SK-N-SH (cell line): ENCODE results near the gene GOLGA8Q. TPM values are rescaled to one million over a fixed set of nuclear protein-coding genes. Genes with fewer than 3 reads are reported as not detected.
A peak's percentile ranks its signal among the peaks of the same experiment; 100 is the strongest.
"Not testable (repeated sequence)": the region's sequence is repeated elsewhere in the genome, so short reads cannot be mapped to it uniquely, and the experiment has no call there.

Experiments used
- CTCF ChIA-PET: fragments of 300-600, 350-600 bp; formaldehyde crosslinking; extraction: SDS; loops from one replicate; lab custom pipeline; 2021; lab: Yijun Ruan, JAX
- POLR2A ChIA-PET: fragments of 350-600 bp; sonication (Branson Sonifier 250); formaldehyde crosslinking; extraction: SDS; loops from one replicate; lab custom pipeline; 2020; ENCODE audit warnings: antibody characterized with exemption, inconsistent platforms; lab: Yijun Ruan, JAX
- DNase-seq: peaks from one replicate; pipeline ENCODE4 v3.0.0; 2012
- H2AFZ ChIP-seq: fragments of 200-600 bp; sonication (generic); 2 replicates; pipeline ENCODE4 v1.8.1; 2016; ENCODE audit warnings: antibody characterized with exemption, mild to moderate bottlenecking, low read depth
- H3F3A ChIP-seq: fragments of 200-600 bp; sonication (generic); replicated peaks from 2 replicates; pipeline ENCODE3; 2016; ENCODE audit warnings: antibody characterized with exemption, mild to moderate bottlenecking; ENCODE audit not compliant: insufficient read depth
- H3K27ac ChIP-seq, 2 experiments: fragments of 200-500 bp in 1 of 2; fragments of 200-600 bp in 1 of 2; sonication (Bioruptor generic) in 1 of 2; sonication (generic), shearing (Covaris generic) in 1 of 2; 2 replicates each; pipeline versions ENCODE4 v1.5.1 to v1.6.1; 2014 to 2016; ENCODE audit warnings: low read depth in 2 of 2, inconsistent platforms in 1 of 2, low read length in 1 of 2, mild to moderate bottlenecking in 1 of 2, mixed read lengths in 1 of 2
- H3K27me3 ChIP-seq: fragments of 200-600 bp; sonication (generic), shearing (Covaris generic); 2 replicates; pipeline ENCODE4 v1.6.1; 2016; ENCODE audit warnings: mixed run types; ENCODE audit not compliant: insufficient read depth
- H3K36me3 ChIP-seq, 2 experiments: fragments of 200-500 bp in 1 of 2; fragments of 200-600 bp in 1 of 2; sonication (Bioruptor generic) in 1 of 2; sonication (generic) in 1 of 2; replicated peaks in 1 of 2; 2 replicates each; pipeline versions ENCODE3 to v1.5.1; 2014 to 2016; ENCODE audit warnings: low read length in 1 of 2, mild to moderate bottlenecking in 1 of 2; ENCODE audit not compliant: insufficient read depth in 2 of 2, control insufficient read depth in 1 of 2
- H3K4me1 ChIP-seq, 2 experiments: fragments of 200-500 bp in 1 of 2; fragments of 200-600 bp in 1 of 2; sonication (Bioruptor generic) in 1 of 2; sonication (generic), shearing (Covaris generic) in 1 of 2; 2 replicates each; pipeline versions ENCODE4 v1.5.1 to v1.6.1; 2014 to 2016; ENCODE audit warnings: low read depth in 1 of 2, low read length in 1 of 2, mixed run types in 1 of 2; ENCODE audit not compliant: insufficient read depth in 2 of 2, control insufficient read depth in 1 of 2
- H3K4me2 ChIP-seq: fragments of 200-600 bp; sonication (generic), shearing (Covaris generic); 2 replicates; pipeline ENCODE4 v1.6.1; 2017; ENCODE audit warnings: mixed run types
- H3K4me3 ChIP-seq, 2 experiments: fragments of 200-500 bp in 1 of 2; fragments of 200-600 bp in 1 of 2; sonication (Bioruptor generic) in 1 of 2; sonication (generic), shearing (Covaris generic) in 1 of 2; 2 replicates each; pipeline versions ENCODE4 v1.5.1 to v1.8.1; 2014 to 2016; ENCODE audit warnings: low read depth in 2 of 2, inconsistent platforms in 1 of 2, low read length in 1 of 2, mild to moderate bottlenecking in 1 of 2, mixed read lengths in 1 of 2, moderate library complexity in 1 of 2
- H3K79me2 ChIP-seq: fragments of 200-600 bp; sonication (generic); 2 replicates; pipeline ENCODE4 v1.8.1; 2017; ENCODE audit warnings: mild to moderate bottlenecking; ENCODE audit not compliant: insufficient read depth
- H3K9ac ChIP-seq: fragments of 200-600 bp; sonication (generic); 2 replicates; pipeline ENCODE4 v1.6.1; 2017; ENCODE audit warnings: mixed run types
- H3K9me2 ChIP-seq: fragments of 200-600 bp; sonication (generic); 2 replicates; pipeline ENCODE4 v1.6.1; 2017; ENCODE audit warnings: mixed run types
- H3K9me3 ChIP-seq: fragments of 200-600 bp; sonication (generic); 2 replicates; pipeline ENCODE4 v1.6.1; 2017; ENCODE audit warnings: mixed run types, mild to moderate bottlenecking, moderate library complexity
- H4K20me1 ChIP-seq: fragments of 200-600 bp; sonication (generic); 2 replicates; pipeline ENCODE4 v1.6.1; 2017; ENCODE audit warnings: mild to moderate bottlenecking, mixed run types; ENCODE audit not compliant: insufficient read depth
- WGBS: methylation state at CpG from one replicate; pipeline ENCODE4 v1.1.6; 2017; ENCODE audit warnings: low lambda C conversion rate; 5-methylcytosine and 5-hydroxymethylcytosine counted together
- polyA plus RNA-seq, 3 experiments: library from polyadenylated mRNA; depleted of rRNA; stranded (reverse); fragments of >200 nt; gene quantifications; 2 replicates each; pipeline ENCODE4 v1.2.3, GENCODE V29; 2012
- TF ChIP-seq, protein P1 (sequence below): fragments of 200-600 bp; sonication (generic); IDR thresholded peaks from 2 replicates; pipeline ENCODE4 v1.6.1; 2017; ENCODE audit warnings: antibody characterized with exemption, mild to moderate bottlenecking, moderate library complexity

GOLGA8Q gene
- polyA plus RNA-seq, 1 of the 3 experiments (the other 2 are of a cell fraction): 0.28 TPM

DNA sequence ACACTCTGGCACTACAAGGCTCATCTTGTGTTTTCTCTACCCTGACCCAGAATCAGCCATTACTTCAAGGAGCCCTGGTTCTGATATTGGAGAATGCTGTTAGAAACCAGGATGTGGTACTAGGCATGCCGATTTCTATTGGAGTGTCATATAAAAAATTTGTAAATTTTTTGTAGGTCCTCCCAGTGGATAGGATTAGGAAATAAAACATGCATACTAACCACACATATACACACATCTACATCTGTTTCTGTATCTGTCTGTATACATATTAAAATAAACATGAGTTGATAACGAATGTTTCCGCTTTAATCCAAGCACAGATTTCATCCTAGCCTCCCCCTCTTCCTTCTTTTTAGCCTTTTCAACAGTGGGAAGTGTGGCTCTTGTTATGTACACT lies 22.8 kb upstream of the GOLGA8Q start:
- WGBS: no CpG with 5 or more reads among the region's 3 CpGs
- H3K27me3 ChIP-seq, H3K9me3 ChIP-seq, H3K36me3 ChIP-seq, POLR2A ChIA-PET, DNase-seq, CTCF ChIA-PET, H3K4me2 ChIP-seq, H3K4me1 ChIP-seq, H3F3A ChIP-seq, H3K4me3 ChIP-seq, H3K27ac ChIP-seq, H2AFZ ChIP-seq, H3K9ac ChIP-seq, H4K20me1 ChIP-seq, H3K9me2 ChIP-seq, H3K79me2 ChIP-seq: not testable (repeated sequence)

DNA sequence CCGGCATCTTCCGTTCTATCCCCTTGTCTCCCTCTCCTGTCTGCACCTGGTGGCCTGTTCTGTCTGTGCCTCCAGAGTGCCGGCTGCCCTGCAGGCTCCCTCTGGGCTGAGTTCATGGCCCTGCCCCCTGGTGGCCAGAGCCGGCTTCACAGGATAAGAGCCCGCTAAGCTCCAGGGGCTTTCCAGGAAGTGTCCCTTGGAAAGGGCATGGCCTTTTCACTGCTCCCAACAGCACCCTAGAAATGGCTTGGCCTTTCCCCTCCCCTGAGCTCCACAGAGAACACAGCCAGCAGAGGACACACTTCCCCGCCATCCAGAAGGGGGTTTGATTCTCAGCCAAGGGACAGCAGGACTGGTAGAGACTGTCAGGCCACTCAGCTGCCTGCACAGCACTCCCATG lies 15.1 kb downstream of the GOLGA8Q start:
- TF ChIP-seq, protein P1, sequence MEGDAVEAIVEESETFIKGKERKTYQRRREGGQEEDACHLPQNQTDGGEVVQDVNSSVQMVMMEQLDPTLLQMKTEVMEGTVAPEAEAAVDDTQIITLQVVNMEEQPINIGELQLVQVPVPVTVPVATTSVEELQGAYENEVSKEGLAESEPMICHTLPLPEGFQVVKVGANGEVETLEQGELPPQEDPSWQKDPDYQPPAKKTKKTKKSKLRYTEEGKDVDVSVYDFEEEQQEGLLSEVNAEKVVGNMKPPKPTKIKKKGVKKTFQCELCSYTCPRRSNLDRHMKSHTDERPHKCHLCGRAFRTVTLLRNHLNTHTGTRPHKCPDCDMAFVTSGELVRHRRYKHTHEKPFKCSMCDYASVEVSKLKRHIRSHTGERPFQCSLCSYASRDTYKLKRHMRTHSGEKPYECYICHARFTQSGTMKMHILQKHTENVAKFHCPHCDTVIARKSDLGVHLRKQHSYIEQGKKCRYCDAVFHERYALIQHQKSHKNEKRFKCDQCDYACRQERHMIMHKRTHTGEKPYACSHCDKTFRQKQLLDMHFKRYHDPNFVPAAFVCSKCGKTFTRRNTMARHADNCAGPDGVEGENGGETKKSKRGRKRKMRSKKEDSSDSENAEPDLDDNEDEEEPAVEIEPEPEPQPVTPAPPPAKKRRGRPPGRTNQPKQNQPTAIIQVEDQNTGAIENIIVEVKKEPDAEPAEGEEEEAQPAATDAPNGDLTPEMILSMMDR: peak; percentile 61
- TF ChIP-seq, all 33 proteins: peak for 1; not testable (repeated sequence) for 32
- CTCF ChIA-PET, H3K4me2 ChIP-seq, H3F3A ChIP-seq, H3K27ac ChIP-seq, H3K36me3 ChIP-seq, H3K27me3 ChIP-seq, H3K4me1 ChIP-seq, H3K9ac ChIP-seq, POLR2A ChIA-PET, H3K4me3 ChIP-seq, H3K79me2 ChIP-seq, H2AFZ ChIP-seq, H3K9me3 ChIP-seq, H3K9me2 ChIP-seq, H4K20me1 ChIP-seq, DNase-seq: not testable (repeated sequence)
- WGBS: 8% methylated on average over 3 of the region's 6 CpGs

DNA sequence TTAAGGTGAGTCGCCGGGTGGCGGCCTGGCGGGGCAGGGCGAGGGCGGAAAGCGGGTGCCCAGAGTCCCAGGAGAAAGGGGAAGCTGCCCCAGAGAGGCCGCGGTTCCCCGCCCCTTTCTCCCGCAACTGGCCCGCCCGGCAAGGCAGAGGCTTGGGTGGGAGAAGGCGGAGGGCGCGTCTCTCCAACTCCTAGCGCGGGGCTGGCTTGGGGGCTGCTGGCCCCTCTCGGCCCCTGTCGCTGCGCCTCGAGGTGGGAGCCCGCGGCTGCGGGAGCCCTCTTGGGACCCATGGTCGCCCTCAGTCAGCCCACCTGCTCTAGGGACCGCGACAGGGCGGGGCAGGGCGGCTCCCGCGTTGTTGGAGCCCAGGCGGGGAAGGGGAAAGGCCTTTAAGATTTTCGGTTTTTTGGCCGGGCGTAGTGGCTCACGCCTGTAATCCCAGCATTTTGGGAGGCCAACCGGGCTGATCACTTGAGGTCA lies 21.2 kb downstream of the GOLGA8Q start:
- CTCF ChIA-PET, DNase-seq, H3K9ac ChIP-seq, H3K36me3 ChIP-seq, H3K4me1 ChIP-seq, H4K20me1 ChIP-seq, H3K9me2 ChIP-seq, H3K4me2 ChIP-seq, H3F3A ChIP-seq, H3K79me2 ChIP-seq, H3K27me3 ChIP-seq, POLR2A ChIA-PET, H3K9me3 ChIP-seq, H2AFZ ChIP-seq, H3K27ac ChIP-seq: not testable (repeated sequence)
- no CpG with 5 or more reads among the region's 38 CpGs for WGBS
- peak overlapping the region in 1 of 2 experiments; percentile 43; a peak in 3 of 4 replicates for H3K4me3 ChIP-seq

DNA sequence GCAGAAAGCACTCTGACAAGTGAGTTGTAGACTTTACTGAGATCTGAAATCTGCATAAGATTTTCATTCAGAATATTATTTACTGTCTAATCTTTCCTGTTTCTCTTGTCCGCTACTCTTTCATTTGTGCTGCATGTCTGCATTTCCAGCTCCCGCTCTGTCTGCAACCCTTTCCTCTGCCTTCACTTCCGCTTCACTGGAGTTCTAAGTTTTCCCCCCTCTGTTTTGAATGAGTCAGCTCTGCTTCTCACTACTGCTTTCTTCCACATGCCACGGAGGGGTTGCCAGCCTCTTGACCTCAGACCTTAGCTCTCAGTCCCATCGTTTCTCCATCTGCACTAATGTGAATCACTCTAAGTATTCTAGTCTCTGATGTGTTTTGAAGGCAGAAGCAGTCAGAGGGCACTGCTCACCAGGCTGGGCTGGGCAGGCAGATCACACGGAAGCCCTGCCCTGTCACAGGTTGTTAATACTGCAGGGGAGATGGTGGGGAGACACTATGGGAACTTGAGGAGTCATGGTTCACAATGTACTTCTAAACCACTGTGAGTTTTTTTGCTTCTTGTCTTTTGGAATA lies 27.6 kb downstream of the GOLGA8Q start:
- WGBS: no CpG with 5 or more reads among the region's 6 CpGs
- H3K4me2 ChIP-seq, DNase-seq, H3K4me3 ChIP-seq, H4K20me1 ChIP-seq, H3K9ac ChIP-seq, H3K9me3 ChIP-seq, H3F3A ChIP-seq, H3K36me3 ChIP-seq, H3K27me3 ChIP-seq, POLR2A ChIA-PET, H3K79me2 ChIP-seq, H3K27ac ChIP-seq, H3K9me2 ChIP-seq, H2AFZ ChIP-seq, CTCF ChIA-PET, H3K4me1 ChIP-seq: not testable (repeated sequence)

DNA sequence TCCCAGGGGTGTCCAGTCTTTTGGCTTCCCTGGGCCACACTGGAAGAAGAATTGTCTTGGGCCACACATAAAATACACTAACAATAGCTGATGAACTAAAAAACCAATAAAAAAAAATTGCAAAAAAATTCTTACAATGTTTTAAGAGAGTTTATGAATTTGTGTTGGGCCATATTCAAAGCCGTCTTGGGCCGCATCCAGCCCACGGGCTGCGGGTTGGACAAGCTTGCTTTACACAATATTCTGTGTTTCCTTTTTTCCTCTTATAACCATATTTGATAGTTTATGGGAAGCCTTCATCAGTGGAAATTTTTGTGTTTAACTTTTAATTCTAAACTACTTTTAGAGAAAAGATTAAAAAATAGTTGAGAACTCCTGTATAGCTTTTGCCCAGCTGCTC lies 28.9 kb downstream of the GOLGA8Q start:
- H3K9me3 ChIP-seq, H3K79me2 ChIP-seq, H4K20me1 ChIP-seq: not testable (repeated sequence)

More for the DNA sequence above, 28.9 kb downstream of the GOLGA8Q start:
- POLR2A ChIA-PET, H3K27me3 ChIP-seq, H3K4me2 ChIP-seq, H3K9me2 ChIP-seq, H3K27ac ChIP-seq, H3K4me3 ChIP-seq, H3K4me1 ChIP-seq, H2AFZ ChIP-seq, DNase-seq, H3F3A ChIP-seq, CTCF ChIA-PET, H3K9ac ChIP-seq, H3K36me3 ChIP-seq: not testable (repeated sequence)
- WGBS: no CpG with 5 or more reads among the region's 4 CpGs
